HepG2 (cell line): ENCODE results near the gene CDC42BPG. TPM values are rescaled to one million over a fixed set of nuclear protein-coding genes. Genes with fewer than 3 reads are reported as not detected.
"Not testable (repeated sequence)": the region's sequence is repeated elsewhere in the genome, so short reads cannot be mapped to it uniquely, and the experiment has no call there.

ENCODE experiments used
- ATAC-seq: fragments of 200-7000 bp; cut with Tn5 transposase; 3 replicates; pipeline ENCODE4 v1.9.1; 2020; ENCODE audit warnings: mild to moderate bottlenecking, moderate library complexity
- BruUV-seq: library from RNA; stranded (reverse); fragments of 400-500 nt; replicated peaks from 2 replicates; lab custom pipeline; 2021; lab: Mats Ljungman, UMichigan
- CTCF ChIA-PET: fragments of 300-600 bp; formaldehyde crosslinking; extraction: SDS; loops from one replicate; lab custom pipeline; 2021; ENCODE audit warnings: low total read pairs, inconsistent platforms, low intra/inter-chr PET ratio; lab: Yijun Ruan, JAX
- POLR2A ChIA-PET: fragments of 350-600 bp; sonication (Branson Sonifier 250); formaldehyde crosslinking; loops from one replicate; lab custom pipeline; 2020; ENCODE audit warnings: antibody characterized with exemption, inconsistent platforms; lab: Yijun Ruan, JAX
- DNase-seq: peaks from one replicate; pipeline ENCODE4 v3.0.0-alpha.2; 2015; ENCODE audit warnings: low spot score
- FAIRE-seq: peaks from 3 replicates; lab custom pipeline; 2011; peaks lifted over from hg19 to GRCh38; lab: Jason Lieb, UNC
- H2AFZ ChIP-seq: one replicate; pipeline ENCODE4 v1.6.1; 2011; ENCODE audit warnings: low read length, inconsistent platforms
- H3K27ac ChIP-seq: fragments of 300-600 bp; 3 replicates; pipeline ENCODE4 v1.8.0; 2011; ENCODE audit warnings: mixed run types, mild to moderate bottlenecking, mixed read lengths, low read length, inconsistent platforms; ENCODE audit not compliant: insufficient read depth; ENCODE audit errors: extremely low read length
- H3K27me3 ChIP-seq, 2 experiments: fragments of 200-600 bp in 1 of 2; 2 replicates in 1 of 2; 3 replicates in 1 of 2; pipeline versions ENCODE4 v1.6.0 to v1.8.0; 2011; ENCODE audit warnings: low read length in 2 of 2, mild to moderate bottlenecking in 2 of 2, moderate library complexity in 2 of 2, inconsistent platforms in 1 of 2; ENCODE audit not compliant: insufficient read depth in 2 of 2, control insufficient read depth in 1 of 2
- H3K36me3 ChIP-seq, 2 experiments: fragments of 200-600 bp in 1 of 2; replicated peaks in 1 of 2; 2 replicates in 1 of 2; 3 replicates in 1 of 2; pipeline versions ENCODE4 v1.5.1 to v1.8.0; 2011; ENCODE audit warnings: low read length in 2 of 2, inconsistent platforms in 1 of 2; ENCODE audit not compliant: insufficient read depth in 2 of 2, control insufficient read depth in 1 of 2
- H3K4me1 ChIP-seq: 2 replicates; pipeline ENCODE4 v1.5.1; 2012; ENCODE audit warnings: low read length, inconsistent platforms; ENCODE audit not compliant: insufficient read depth
- H3K4me2 ChIP-seq: 2 replicates; pipeline ENCODE4 v1.6.0; 2011; ENCODE audit warnings: low read depth, low read length, inconsistent platforms
- H3K4me3 ChIP-seq, 3 experiments: fragments of 200-600 bp in 1 of 3; sonication (generic), shearing (Covaris generic) in 1 of 3; replicated peaks in 1 of 3; 2 replicates each; pipeline ENCODE4 v1.5.1; 2011 to 2016; ENCODE audit warnings: low read length in 3 of 3, inconsistent platforms in 2 of 3, low read depth in 2 of 3, mild to moderate bottlenecking in 2 of 3, control low read depth in 1 of 3, mixed read lengths in 1 of 3; ENCODE audit not compliant: insufficient read depth in 1 of 3
- H3K79me2 ChIP-seq: one replicate; pipeline ENCODE4 v1.6.1; 2011; ENCODE audit warnings: low read length, inconsistent platforms; ENCODE audit not compliant: insufficient read depth
- H3K9ac ChIP-seq: 2 replicates; pipeline ENCODE4 v1.6.0; 2011; ENCODE audit warnings: mild to moderate bottlenecking, low read depth, low read length, inconsistent platforms; ENCODE audit not compliant: insufficient read depth
- H3K9me3 ChIP-seq: 2 replicates; pipeline ENCODE4 v1.5.1; 2012; ENCODE audit warnings: mild to moderate bottlenecking, low read length
- H4K20me1 ChIP-seq: 2 replicates; pipeline ENCODE4 v1.6.0; 2011; ENCODE audit warnings: inconsistent platforms, mild to moderate bottlenecking, low read length, moderate library complexity; ENCODE audit not compliant: insufficient read depth
- POGZ ChIP-seq: sonication (generic); formaldehyde crosslinking; IDR thresholded peaks from 2 replicates; pipeline ENCODE4 v1.4.0; 2020; ENCODE audit warnings: mild to moderate bottlenecking, missing genetic modification reagents
- RARA ChIP-seq: IDR thresholded peaks from 2 replicates; pipeline ENCODE4 v1.6.1; 2016; ENCODE audit warnings: missing genetic modification reagents, missing compliant biosample characterization
- RXRA ChIP-seq: sonication (generic); formaldehyde crosslinking; IDR thresholded peaks from 2 replicates; pipeline ENCODE4 v1.5.1; 2020; ENCODE audit warnings: missing genetic modification reagents
- RXRB ChIP-seq: IDR thresholded peaks from 2 replicates; pipeline ENCODE4 v1.6.1; 2016; ENCODE audit warnings: borderline replicate concordance, missing genetic modification reagents, missing compliant biosample characterization
- SAP130 ChIP-seq: IDR thresholded peaks from 2 replicates; pipeline ENCODE4 v1.6.1; 2016; ENCODE audit warnings: low read depth
- TEAD3 ChIP-seq: optimal IDR thresholded peaks from 2 replicates; pipeline ENCODE3; 2016; ENCODE audit warnings: borderline replicate concordance
- WGBS: methylation state at CpG from one replicate; pipeline ENCODE4 v1.1.6; 2017; ENCODE audit warnings: low lambda C conversion rate; 5-methylcytosine and 5-hydroxymethylcytosine counted together
- in situ Hi-C: cut with HindIII; loops from 2 replicates; pipeline ENCODE4 v1.10.0; 2017; ENCODE audit warnings: low pct_unique_long_range_greater_than_20kb; ENCODE audit not compliant: extremely low pct_ligation_motif_present
- intact Hi-C: fragments of 100-400 bp; cut with micrococcal nuclease; formaldehyde crosslinking; loops from one replicate; pipeline ENCODE4 v1.10.0; 2022; ENCODE audit not compliant: unreplicated experiment
- polyA plus RNA-seq, 8 experiments: library from polyadenylated mRNA; depleted of rRNA in 3 of 8; stranded (reverse) in 7 of 8; unstranded in 1 of 8; fragments of >200 nt; fragmentation: Illumina TruSeq in 4 of 8; extraction: Trizol in 4 of 8; gene quantifications; 2 replicates each; pipeline versions ENCODE4 v1.2.1 to v1.2.3, GENCODE V29; 2011 to 2016; ENCODE audit warnings: low read depth in 4 of 8, missing spikeins in 1 of 8, mixed read lengths in 1 of 8; ENCODE audit not compliant: insufficient read depth in 1 of 8
- total RNA-seq, 5 experiments: library from RNA; depleted of rRNA; stranded (reverse); fragments of >200 nt; fragmentation: Illumina TruSeq; extraction: Trizol; gene quantifications; 2 replicates each; pipeline ENCODE4 v1.2.3, GENCODE V29; 2016; ENCODE audit warnings: low read depth in 1 of 5
- TF ChIP-seq, protein P1 (sequence below): sonication (generic); formaldehyde crosslinking; IDR thresholded peaks from 2 replicates; pipeline ENCODE4 v1.4.0; 2020; ENCODE audit warnings: missing genetic modification reagents, borderline replicate concordance
- TF ChIP-seq, protein P2 (sequence below): sonication (generic); formaldehyde crosslinking; IDR thresholded peaks from 2 replicates; pipeline ENCODE4 v1.5.1; 2020; ENCODE audit warnings: mild to moderate bottlenecking, moderate library complexity, missing genetic modification reagents
- TF ChIP-seq, protein P3 (sequence below): IDR thresholded peaks from 2 replicates; pipeline ENCODE4 v1.6.1; 2016; ENCODE audit warnings: control low read depth
- TF ChIP-seq, protein P4 (sequence below), 2 experiments: sonication (generic) in 1 of 2; formaldehyde crosslinking in 1 of 2; IDR thresholded peaks; 2 replicates each; pipeline versions ENCODE4 v1.4.0 to v1.6.1; 2016 to 2020; ENCODE audit warnings: borderline replicate concordance in 1 of 2, low read depth in 1 of 2, mild to moderate bottlenecking in 1 of 2, missing genetic modification reagents in 1 of 2
- TF ChIP-seq, protein P5 (sequence below): sonication (generic); formaldehyde crosslinking; conservative IDR thresholded peaks from 2 replicates; pipeline ENCODE4 v1.4.0; 2020; ENCODE audit warnings: mild to moderate bottlenecking, missing genetic modification reagents, moderate library complexity

The CDC42BPG gene
- total and polyA plus RNA-seq, 2 of the 13 experiments (the other 11 are each of a cell fraction or from before 2014, with no cell fraction given), result 0.55 to 1.4 TPM

DNA sequence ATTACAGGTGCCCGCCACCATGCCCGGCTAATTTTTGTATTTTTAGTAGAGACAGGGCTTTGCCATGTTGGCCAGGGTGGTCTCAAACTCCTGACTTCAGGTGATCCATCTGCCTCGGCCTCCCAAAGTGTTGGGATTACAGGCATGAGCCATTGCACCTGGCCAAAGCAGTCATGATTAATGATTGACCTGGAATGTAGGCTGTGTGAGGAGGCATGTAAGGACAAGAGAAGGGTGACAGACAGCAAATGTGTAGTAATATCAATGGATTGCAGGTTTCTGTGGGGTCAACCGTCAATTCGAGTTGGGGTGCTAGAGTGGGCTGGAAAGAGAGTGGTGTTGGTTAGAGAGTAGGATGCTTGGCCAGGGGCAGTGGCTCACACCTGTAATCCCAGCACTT is 29.0 kb downstream of the CDC42BPG start:
- WGBS, result 2% methylated on average over 5 of the region's 5 CpGs
- DNase-seq, result peak; percentile 64
- POLR2A ChIA-PET, result interaction anchor here (1.0 to 1.1 kb wide), 2 partner anchors 57 to 226 kb away, joined by 3 read pairs; partner anchors contain the start of gene SAC3D1
- peak; percentile 47 for FAIRE-seq
- H3K27me3 ChIP-seq, CTCF ChIA-PET, H2AFZ ChIP-seq, intact Hi-C loops, H3K4me3 ChIP-seq, H3K36me3 ChIP-seq, H3K9me3 ChIP-seq, BruUV-seq, H4K20me1 ChIP-seq, H3K79me2 ChIP-seq, H3K9ac ChIP-seq, H3K27ac ChIP-seq, in situ Hi-C loops: not testable (repeated sequence)
- H3K4me2 ChIP-seq, result peak overlapping the region; percentile 61
- peaks cover 34% of the 10 kb centered on the region for H3K4me1 ChIP-seq
- ATAC-seq, result peak; percentile 49
- TF ChIP-seq RXRA (CRISPR knock-in tag) (peak; percentile 82; the same call in 1 of the 2 replicates), RXRB (peak; percentile 84), TEAD3 (peak; percentile 92), POGZ (CRISPR knock-in tag) (0 out of 2 replicates have a peak, but pooled peaks have one; percentile 14), SAP130 (CRISPR knock-in tag) (peak; percentile 33; the same call in 1 of the 2 replicates), RARA (peak; percentile 22; the same call in 1 of the 2 replicates)
- TF ChIP-seq, protein P1, sequence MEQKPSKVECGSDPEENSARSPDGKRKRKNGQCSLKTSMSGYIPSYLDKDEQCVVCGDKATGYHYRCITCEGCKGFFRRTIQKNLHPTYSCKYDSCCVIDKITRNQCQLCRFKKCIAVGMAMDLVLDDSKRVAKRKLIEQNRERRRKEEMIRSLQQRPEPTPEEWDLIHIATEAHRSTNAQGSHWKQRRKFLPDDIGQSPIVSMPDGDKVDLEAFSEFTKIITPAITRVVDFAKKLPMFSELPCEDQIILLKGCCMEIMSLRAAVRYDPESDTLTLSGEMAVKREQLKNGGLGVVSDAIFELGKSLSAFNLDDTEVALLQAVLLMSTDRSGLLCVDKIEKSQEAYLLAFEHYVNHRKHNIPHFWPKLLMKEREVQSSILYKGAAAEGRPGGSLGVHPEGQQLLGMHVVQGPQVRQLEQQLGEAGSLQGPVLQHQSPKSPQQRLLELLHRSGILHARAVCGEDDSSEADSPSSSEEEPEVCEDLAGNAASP, result peak; percentile 91; the same call in 1 of the 2 replicates
- TF ChIP-seq, protein P2, sequence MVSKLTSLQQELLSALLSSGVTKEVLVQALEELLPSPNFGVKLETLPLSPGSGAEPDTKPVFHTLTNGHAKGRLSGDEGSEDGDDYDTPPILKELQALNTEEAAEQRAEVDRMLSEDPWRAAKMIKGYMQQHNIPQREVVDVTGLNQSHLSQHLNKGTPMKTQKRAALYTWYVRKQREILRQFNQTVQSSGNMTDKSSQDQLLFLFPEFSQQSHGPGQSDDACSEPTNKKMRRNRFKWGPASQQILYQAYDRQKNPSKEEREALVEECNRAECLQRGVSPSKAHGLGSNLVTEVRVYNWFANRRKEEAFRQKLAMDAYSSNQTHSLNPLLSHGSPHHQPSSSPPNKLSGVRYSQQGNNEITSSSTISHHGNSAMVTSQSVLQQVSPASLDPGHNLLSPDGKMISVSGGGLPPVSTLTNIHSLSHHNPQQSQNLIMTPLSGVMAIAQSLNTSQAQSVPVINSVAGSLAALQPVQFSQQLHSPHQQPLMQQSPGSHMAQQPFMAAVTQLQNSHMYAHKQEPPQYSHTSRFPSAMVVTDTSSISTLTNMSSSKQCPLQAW (CRISPR knock-in tag), result peak; percentile 95
- TF ChIP-seq, protein P3, sequence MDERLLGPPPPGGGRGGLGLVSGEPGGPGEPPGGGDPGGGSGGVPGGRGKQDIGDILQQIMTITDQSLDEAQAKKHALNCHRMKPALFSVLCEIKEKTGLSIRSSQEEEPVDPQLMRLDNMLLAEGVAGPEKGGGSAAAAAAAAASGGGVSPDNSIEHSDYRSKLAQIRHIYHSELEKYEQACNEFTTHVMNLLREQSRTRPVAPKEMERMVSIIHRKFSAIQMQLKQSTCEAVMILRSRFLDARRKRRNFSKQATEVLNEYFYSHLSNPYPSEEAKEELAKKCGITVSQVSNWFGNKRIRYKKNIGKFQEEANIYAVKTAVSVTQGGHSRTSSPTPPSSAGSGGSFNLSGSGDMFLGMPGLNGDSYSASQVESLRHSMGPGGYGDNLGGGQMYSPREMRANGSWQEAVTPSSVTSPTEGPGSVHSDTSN (CRISPR knock-in tag), result peak; percentile 41; the same call in 1 of the 2 replicates
- TF ChIP-seq, protein P4, sequence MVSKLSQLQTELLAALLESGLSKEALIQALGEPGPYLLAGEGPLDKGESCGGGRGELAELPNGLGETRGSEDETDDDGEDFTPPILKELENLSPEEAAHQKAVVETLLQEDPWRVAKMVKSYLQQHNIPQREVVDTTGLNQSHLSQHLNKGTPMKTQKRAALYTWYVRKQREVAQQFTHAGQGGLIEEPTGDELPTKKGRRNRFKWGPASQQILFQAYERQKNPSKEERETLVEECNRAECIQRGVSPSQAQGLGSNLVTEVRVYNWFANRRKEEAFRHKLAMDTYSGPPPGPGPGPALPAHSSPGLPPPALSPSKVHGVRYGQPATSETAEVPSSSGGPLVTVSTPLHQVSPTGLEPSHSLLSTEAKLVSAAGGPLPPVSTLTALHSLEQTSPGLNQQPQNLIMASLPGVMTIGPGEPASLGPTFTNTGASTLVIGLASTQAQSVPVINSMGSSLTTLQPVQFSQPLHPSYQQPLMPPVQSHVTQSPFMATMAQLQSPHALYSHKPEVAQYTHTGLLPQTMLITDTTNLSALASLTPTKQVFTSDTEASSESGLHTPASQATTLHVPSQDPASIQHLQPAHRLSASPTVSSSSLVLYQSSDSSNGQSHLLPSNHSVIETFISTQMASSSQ (IDR thresholded peaks at IDR 0.05; ENCODE audit: low read depth), result peak; percentile 84
- TF ChIP-seq, protein P4 (CRISPR knock-in tag; IDR thresholded peaks at IDR 0.05; ENCODE audit: borderline replicate concordance), result peak; percentile 84
- TF ChIP-seq, protein P5, sequence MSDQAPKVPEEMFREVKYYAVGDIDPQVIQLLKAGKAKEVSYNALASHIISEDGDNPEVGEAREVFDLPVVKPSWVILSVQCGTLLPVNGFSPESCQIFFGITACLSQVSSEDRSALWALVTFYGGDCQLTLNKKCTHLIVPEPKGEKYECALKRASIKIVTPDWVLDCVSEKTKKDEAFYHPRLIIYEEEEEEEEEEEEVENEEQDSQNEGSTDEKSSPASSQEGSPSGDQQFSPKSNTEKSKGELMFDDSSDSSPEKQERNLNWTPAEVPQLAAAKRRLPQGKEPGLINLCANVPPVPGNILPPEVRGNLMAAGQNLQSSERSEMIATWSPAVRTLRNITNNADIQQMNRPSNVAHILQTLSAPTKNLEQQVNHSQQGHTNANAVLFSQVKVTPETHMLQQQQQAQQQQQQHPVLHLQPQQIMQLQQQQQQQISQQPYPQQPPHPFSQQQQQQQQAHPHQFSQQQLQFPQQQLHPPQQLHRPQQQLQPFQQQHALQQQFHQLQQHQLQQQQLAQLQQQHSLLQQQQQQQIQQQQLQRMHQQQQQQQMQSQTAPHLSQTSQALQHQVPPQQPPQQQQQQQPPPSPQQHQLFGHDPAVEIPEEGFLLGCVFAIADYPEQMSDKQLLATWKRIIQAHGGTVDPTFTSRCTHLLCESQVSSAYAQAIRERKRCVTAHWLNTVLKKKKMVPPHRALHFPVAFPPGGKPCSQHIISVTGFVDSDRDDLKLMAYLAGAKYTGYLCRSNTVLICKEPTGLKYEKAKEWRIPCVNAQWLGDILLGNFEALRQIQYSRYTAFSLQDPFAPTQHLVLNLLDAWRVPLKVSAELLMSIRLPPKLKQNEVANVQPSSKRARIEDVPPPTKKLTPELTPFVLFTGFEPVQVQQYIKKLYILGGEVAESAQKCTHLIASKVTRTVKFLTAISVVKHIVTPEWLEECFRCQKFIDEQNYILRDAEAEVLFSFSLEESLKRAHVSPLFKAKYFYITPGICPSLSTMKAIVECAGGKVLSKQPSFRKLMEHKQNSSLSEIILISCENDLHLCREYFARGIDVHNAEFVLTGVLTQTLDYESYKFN (CRISPR knock-in tag), result peak; percentile 44; the same call in 1 of the 2 replicates
